Measurements from ENCODE around the gene HOXC13.

DNA sequence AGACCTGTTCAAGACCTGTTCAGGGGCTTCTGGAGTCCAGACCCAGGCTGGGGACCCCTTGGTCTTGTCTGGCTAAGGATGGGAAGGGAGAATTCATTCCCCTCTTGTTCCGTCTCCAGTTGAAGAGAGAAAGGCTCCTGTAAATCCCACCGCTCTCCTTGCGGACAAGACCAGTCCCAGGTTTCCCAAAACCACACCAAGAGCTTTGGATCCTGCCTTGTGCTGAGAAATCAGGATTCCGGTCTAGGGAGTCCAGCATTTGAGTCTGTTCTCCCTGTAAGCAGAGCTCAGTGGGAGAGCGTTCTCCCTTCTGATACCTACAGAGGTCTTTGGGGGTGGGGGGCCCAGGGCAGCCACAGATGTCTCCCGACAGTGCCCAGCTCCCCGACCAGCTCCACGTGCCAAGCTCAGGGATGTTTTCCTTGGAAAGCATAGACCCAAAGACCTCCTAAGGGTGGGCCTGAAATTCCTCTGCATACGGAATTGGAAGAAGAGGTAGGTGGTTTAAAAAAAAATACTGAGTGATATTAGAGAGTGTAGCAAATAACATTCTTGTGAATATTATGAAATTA lies 1.9 kb downstream of the HOXC13 start:
- TF ChIP-seq POLR2A (IDR thresholded peaks at IDR 0.05; ENCODE audit: low read depth) = no peak
- TF ChIP-seq POLR2AphosphoS5 (IDR thresholded peaks at IDR 0.05) = no peak
